GM20431 (cell line): ENCODE data around the gene ARMH2.

Experiments used
- in situ Hi-C: fragments of 300-500 bp; cut with MseI, MboI; formaldehyde crosslinking; loops from one replicate; pipeline ENCODE4 v1.15.0; 2020; ENCODE audit warnings: low sequenced_read_pairs; ENCODE audit not compliant: unreplicated experiment

Gene ARMH2

GRCh38 chr6:24821860-24822444 is 23.2 kb upstream of the ARMH2 start:
- in situ Hi-C loops = no loop called here

- in situ Hi-C loops = no loop called here
Observed at GRCh38 chr6:24818346-24818745, 19.6 kb upstream of the ARMH2 start.

- in situ Hi-C loops = no loop called here
Observed at GRCh38 chr6:24809728-24810127, 11.0 kb upstream of the ARMH2 start.

- in situ Hi-C loops = no loop called here
Observed at GRCh38 chr6:24807584-24807983, 8.9 kb upstream of the ARMH2 start.

GRCh38 chr6:24802271-24803059 is 3.7 kb upstream of the ARMH2 start:
- in situ Hi-C loops = no loop called here

GRCh38 chr6:24799541-24799915 is 811 bp upstream of the ARMH2 start:
- in situ Hi-C loops = no loop called here

GRCh38 chr6:24797596-24798216 is 1.0 kb downstream of the ARMH2 start:
- in situ Hi-C loops = no loop called here

- in situ Hi-C loops = no loop called here
Observed at GRCh38 chr6:24796616-24797290, 2.0 kb downstream of the ARMH2 start.

- in situ Hi-C loops = no loop called here
Observed at GRCh38 chr6:24795106-24795505, 3.6 kb downstream of the ARMH2 start.

GRCh38 chr6:24788031-24788665 is 10.6 kb downstream of the ARMH2 start:
- in situ Hi-C loops = no loop called here

GRCh38 chr6:24780206-24780605 is 18.5 kb downstream of the ARMH2 start:
- in situ Hi-C loops = no loop called here

GRCh38 chr6:24779416-24780016 is 19.2 kb downstream of the ARMH2 start:
- in situ Hi-C loops = no loop called here

- in situ Hi-C loops = no loop called here
Observed at GRCh38 chr6:24778878-24779277, 19.8 kb downstream of the ARMH2 start.

GRCh38 chr6:24778121-24778520 is 20.6 kb downstream of the ARMH2 start:
- in situ Hi-C loops = no loop called here

GRCh38 chr6:24777227-24777626 is 21.5 kb downstream of the ARMH2 start:
- in situ Hi-C loops = no loop called here

GRCh38 chr6:24775520-24776058 is 23.1 kb downstream of the ARMH2 start:
- in situ Hi-C loops = no loop called here

GRCh38 chr6:24774696-24775519 is 23.8 kb downstream of the ARMH2 start, which contains the start of gene GMNN:
GMNN (plus strand) TSS chr6:24774937; CDS start chr6:24777247, 2,310 bp downstream.
- in situ Hi-C loops = loop anchor here (25.0 kb wide), 1 partner anchor 188 kb away; no protein-coding TSS in a partner anchor

- in situ Hi-C loops = loop anchor here (25.0 kb wide), 1 partner anchor 181 kb away; no protein-coding TSS in a partner anchor
Observed at GRCh38 chr6:24768361-24768760, 30.4 kb downstream of the ARMH2 start.
